Activated CD4-positive, alpha-beta T cell treated with anti-CD3 and anti-CD28 coated beads for 36 hours (primary cell): ENCODE measurements around the gene SPINT2. TPM values are rescaled to one million over a fixed set of nuclear protein-coding genes. Genes with fewer than 3 reads are reported as not detected.

Source experiments
- ATAC-seq: fragments of 200-7000 bp; cut with Tn5 transposase; one replicate; pipeline ENCODE4 v1.10.0; 2021; ENCODE audit warnings: mild to moderate bottlenecking, moderate library complexity
- CTCF ChIA-PET: fragments of 350-600 bp; sonication (Branson Sonifier 250); formaldehyde crosslinking; loops from one replicate; lab custom pipeline; 2021; ENCODE audit warnings: antibody characterized with exemption; lab: Charles Lee
- POLR2A ChIA-PET: fragments of 350-600 bp; sonication (Branson Sonifier 250); formaldehyde crosslinking; loops from one replicate; lab custom pipeline; 2021; ENCODE audit warnings: antibody characterized with exemption, inconsistent platforms; lab: Charles Lee
- DNase-seq: peaks from one replicate; pipeline ENCODE4 v3.0.0-alpha.2; 2020
- H3K27ac Mint-ChIP-seq: one replicate; pipeline ENCODE4 v1.8.0; 2021; ENCODE audit warnings: mixed read lengths
- H3K27me3 Mint-ChIP-seq: one replicate; pipeline ENCODE4 v1.8.0; 2021; ENCODE audit warnings: mixed read lengths
- H3K36me3 Mint-ChIP-seq: one replicate; pipeline ENCODE4 v1.8.0; 2021; ENCODE audit warnings: low read depth, mixed read lengths
- H3K4me1 Mint-ChIP-seq: one replicate; pipeline ENCODE4 v1.8.0; 2021; ENCODE audit warnings: mixed read lengths
- H3K4me3 Mint-ChIP-seq: one replicate; pipeline ENCODE4 v1.8.0; 2021; ENCODE audit warnings: mild to moderate bottlenecking, moderate library complexity, mixed read lengths
- H3K9me3 Mint-ChIP-seq: one replicate; pipeline ENCODE4 v1.8.0; 2021; ENCODE audit warnings: low read depth, mixed read lengths
- intact Hi-C, 2 experiments: fragments of 100-400 bp; cut with DNase I in 1 of 2; cut with micrococcal nuclease in 1 of 2; formaldehyde crosslinking; loops; one replicate each; pipeline versions ENCODE4 v1.14.2 to v1.15.1; 2022 to 2024; cut with DNase I, micrococcal nuclease
- total RNA-seq, 2 experiments: library from RNA; stranded (reverse); gene quantifications; one replicate each; pipeline ENCODE4 v1.2.3, GENCODE V29; 2021

The SPINT2 gene
- total RNA-seq, 2 experiments from 2014 or later: 46.0 to 49.0 TPM

GRCh38 chr19:38281811-38282566 lies 17.6 kb downstream of the SPINT2 start:
- CTCF ChIA-PET: interaction anchor here (0.7 to 0.8 kb wide), 2 partner anchors 35 to 105 kb away, joined by 3 read pairs; no protein-coding TSS in a partner anchor
- ATAC-seq (peak; percentile 93), DNase-seq (no peak)
- H3K27ac Mint-ChIP-seq: peak overlapping the region; percentile 81
- peaks cover 6% of the 10 kb centered on the region for H3K36me3 Mint-ChIP-seq
- H3K4me3 Mint-ChIP-seq: no peak overlapping the region
- POLR2A ChIA-PET: interaction anchor here (1.4 kb wide), 1 partner anchor 18 kb away, joined by 4 read pairs; no protein-coding TSS in a partner anchor
- no peaks in the 10 kb centered on the region for H3K9me3 Mint-ChIP-seq
- peaks cover 13% of the 10 kb centered on the region for H3K4me1 Mint-ChIP-seq
- intact Hi-C loops: no loop called here
- H3K27me3 Mint-ChIP-seq: no peaks in the 10 kb centered on the region

DNA sequence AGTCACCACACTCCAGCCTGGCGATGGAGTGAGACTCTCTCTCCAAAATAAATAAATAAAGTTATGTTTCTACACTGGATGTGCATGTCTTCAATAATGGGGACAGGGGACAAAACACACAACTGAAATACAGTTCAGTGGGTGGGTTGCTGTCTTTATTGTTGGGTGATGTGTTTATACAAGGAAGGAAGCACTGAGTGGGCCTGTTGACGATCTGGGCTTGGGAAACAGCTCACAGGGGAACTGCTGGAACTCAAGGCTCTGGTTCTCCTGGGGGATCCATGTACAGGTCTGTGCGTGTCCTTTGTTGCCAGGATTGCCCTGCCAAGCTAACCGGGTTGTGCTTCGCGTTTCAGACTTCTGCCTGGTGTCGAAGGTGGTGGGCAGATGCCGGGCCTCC lies 18.9 kb downstream of the SPINT2 start:
- Mint-ChIP-seq H3K9me3 (no peaks in the 10 kb centered on the region), H3K27ac (no peak overlapping the region), H3K36me3 (peaks cover 7% of the 10 kb centered on the region), H3K4me3 (no peak overlapping the region), H3K27me3 (no peaks in the 10 kb centered on the region), H3K4me1 (peaks cover 13% of the 10 kb centered on the region)
- no peak for ATAC-seq
- intact Hi-C loops: no loop called here
- ChIA-PET POLR2A (no interaction called here), CTCF (no interaction called here)
- DNase-seq: no peak

- H3K36me3 Mint-ChIP-seq: peaks cover 8% of the 10 kb centered on the region
- ATAC-seq: no peak
- peaks cover 13% of the 10 kb centered on the region for H3K4me1 Mint-ChIP-seq
- intact Hi-C loops: no loop called here
- POLR2A ChIA-PET: no interaction called here
- CTCF ChIA-PET: no interaction called here
- no peak overlapping the region for H3K4me3 Mint-ChIP-seq
- H3K27ac Mint-ChIP-seq: no peak overlapping the region
- no peaks in the 10 kb centered on the region for H3K27me3 Mint-ChIP-seq
- DNase-seq: no peak
- no peaks in the 10 kb centered on the region for H3K9me3 Mint-ChIP-seq
Observed at GRCh38 chr19:38284422-38284821, 20.0 kb downstream of the SPINT2 start.

GRCh38 chr19:38285567-38285966 lies 21.2 kb downstream of the SPINT2 start:
- Mint-ChIP-seq H3K9me3 (no peaks in the 10 kb centered on the region), H3K27ac (no peak overlapping the region)
- CTCF ChIA-PET: interaction anchor here (0.6 to 1.3 kb wide), 4 partner anchors 13 to 378 kb away, joined by 3 read pairs; no protein-coding TSS in a partner anchor

GRCh38 chr19:38287604-38288003 lies 23.2 kb downstream of the SPINT2 start:
- Mint-ChIP-seq H3K4me3 (no peak overlapping the region), H3K9me3 (no peaks in the 10 kb centered on the region), H3K27ac (no peak overlapping the region), H3K4me1 (peaks cover 2% of the 10 kb centered on the region), H3K27me3 (no peaks in the 10 kb centered on the region), H3K36me3 (peaks cover 16% of the 10 kb centered on the region)
- ATAC-seq (no peak), DNase-seq (no peak)
- ChIA-PET POLR2A (no interaction called here), CTCF (no interaction called here)
- intact Hi-C loops: no loop called here

More at GRCh38 chr19:38285567-38285966, 21.2 kb downstream of the SPINT2 start:
- no peak for ATAC-seq
- Mint-ChIP-seq H3K27me3 (no peaks in the 10 kb centered on the region), H3K4me1 (peaks cover 13% of the 10 kb centered on the region), H3K36me3 (peaks cover 9% of the 10 kb centered on the region), H3K4me3 (no peak overlapping the region)
- intact Hi-C loops: no loop called here
- POLR2A ChIA-PET: no interaction called here
- no peak for DNase-seq

DNA sequence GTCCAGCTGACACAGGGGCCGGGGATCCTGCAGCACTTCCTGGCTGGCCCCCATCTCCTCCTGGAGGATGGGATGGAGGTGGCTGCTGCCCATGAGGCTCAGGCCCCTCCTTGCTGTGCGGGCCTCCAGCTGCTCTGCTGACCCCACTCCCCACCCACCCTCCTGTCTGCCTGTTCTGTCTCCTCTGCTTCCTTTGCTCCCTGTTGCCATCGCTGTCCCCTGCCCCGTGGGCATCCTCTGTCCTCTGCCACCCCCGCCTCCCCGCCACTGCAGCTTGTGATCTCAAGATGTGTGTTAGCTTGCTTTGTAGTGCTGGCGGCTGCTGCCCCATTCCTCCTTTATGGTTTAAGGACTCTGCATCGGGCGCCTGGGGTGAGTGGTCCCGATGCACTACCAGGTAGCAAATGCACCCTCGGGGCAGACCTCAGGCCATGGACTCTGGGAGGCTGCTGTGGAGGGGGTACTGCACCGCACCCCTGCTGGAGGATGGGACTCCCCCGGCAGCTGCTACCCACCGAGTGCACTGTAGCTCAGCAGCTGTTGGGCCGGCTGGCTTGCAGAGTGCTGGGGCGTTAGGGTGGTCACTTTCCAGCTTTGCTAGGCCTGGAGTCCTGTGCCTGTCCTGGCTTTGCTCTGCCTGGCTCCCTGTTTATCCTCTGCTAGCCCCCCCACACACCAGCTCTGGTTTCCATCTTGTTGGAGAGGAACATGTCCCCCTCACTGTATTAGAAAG lies 23.9 kb downstream of the SPINT2 start:
- ATAC-seq: no peak
- Mint-ChIP-seq H3K4me3 (no peak overlapping the region), H3K27ac (no peak overlapping the region), H3K4me1 (no peaks in the 10 kb centered on the region), H3K36me3 (peaks cover 16% of the 10 kb centered on the region), H3K9me3 (no peaks in the 10 kb centered on the region), H3K27me3 (no peaks in the 10 kb centered on the region)
- no peak for DNase-seq
- intact Hi-C loops: no loop called here
- ChIA-PET CTCF (interaction anchor here (0.6 kb wide), 1 partner anchor 26 kb away, joined by 3 read pairs; no protein-coding TSS in a partner anchor), POLR2A (no interaction called here)

GRCh38 chr19:38289955-38290354 lies 25.6 kb downstream of the SPINT2 start:
- POLR2A ChIA-PET: no interaction called here
- Mint-ChIP-seq H3K27ac (no peak overlapping the region), H3K4me3 (no peak overlapping the region), H3K27me3 (no peaks in the 10 kb centered on the region), H3K4me1 (no peaks in the 10 kb centered on the region), H3K36me3 (peaks cover 15% of the 10 kb centered on the region), H3K9me3 (no peaks in the 10 kb centered on the region)
- ATAC-seq: no peak
- DNase-seq: no peak
- CTCF ChIA-PET: no interaction called here
- intact Hi-C loops: no loop called here

DNA sequence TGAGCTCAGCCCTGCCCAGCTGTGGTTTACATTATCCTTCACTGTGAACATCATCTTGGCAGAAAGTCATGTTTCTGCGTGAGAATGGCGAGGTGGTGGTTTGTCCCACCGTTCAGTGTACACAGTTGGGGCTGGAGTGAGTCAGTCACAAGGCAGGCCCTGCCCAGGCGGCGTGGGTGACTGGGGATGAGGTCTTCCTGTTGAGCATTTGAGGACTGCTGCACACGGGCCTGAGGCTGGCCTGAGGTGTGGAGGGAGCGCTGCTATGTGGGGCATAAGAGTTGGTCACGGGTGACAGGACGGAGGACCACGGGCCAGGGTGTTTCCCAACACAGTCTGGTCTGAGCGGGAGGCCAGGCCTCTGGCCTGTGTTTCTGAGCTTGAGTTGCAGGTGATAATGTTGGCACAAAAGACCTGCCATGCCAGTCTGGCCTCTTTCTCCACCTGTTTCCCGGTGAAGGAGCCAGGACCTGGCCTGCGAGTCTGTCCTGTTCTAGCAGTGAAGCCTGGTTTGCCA lies 26.3 kb downstream of the SPINT2 start:
- Mint-ChIP-seq H3K36me3 (peaks cover 13% of the 10 kb centered on the region), H3K9me3 (no peaks in the 10 kb centered on the region), H3K27me3 (no peaks in the 10 kb centered on the region), H3K4me1 (no peaks in the 10 kb centered on the region), H3K4me3 (no peak overlapping the region), H3K27ac (no peak overlapping the region)
- CTCF ChIA-PET: no interaction called here
- no peak for DNase-seq
- POLR2A ChIA-PET: no interaction called here
- intact Hi-C loops: no loop called here
- no peak for ATAC-seq

DNA sequence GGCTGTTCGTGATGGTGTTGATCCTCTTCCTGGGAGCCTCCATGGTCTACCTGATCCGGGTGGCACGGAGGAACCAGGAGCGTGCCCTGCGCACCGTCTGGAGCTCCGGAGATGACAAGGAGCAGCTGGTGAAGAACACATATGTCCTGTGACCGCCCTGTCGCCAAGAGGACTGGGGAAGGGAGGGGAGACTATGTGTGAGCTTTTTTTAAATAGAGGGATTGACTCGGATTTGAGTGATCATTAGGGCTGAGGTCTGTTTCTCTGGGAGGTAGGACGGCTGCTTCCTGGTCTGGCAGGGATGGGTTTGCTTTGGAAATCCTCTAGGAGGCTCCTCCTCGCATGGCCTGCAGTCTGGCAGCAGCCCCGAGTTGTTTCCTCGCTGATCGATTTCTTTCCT lies 27.5 kb downstream of the SPINT2 start:
- no peaks in the 10 kb centered on the region for H3K27me3 Mint-ChIP-seq
- DNase-seq: no peak
- ChIA-PET POLR2A (no interaction called here), CTCF (no interaction called here)
- no peak overlapping the region for H3K27ac Mint-ChIP-seq
- H3K4me1 Mint-ChIP-seq: no peaks in the 10 kb centered on the region
- peaks cover 11% of the 10 kb centered on the region for H3K36me3 Mint-ChIP-seq
- intact Hi-C loops: no loop called here
- no peaks in the 10 kb centered on the region for H3K9me3 Mint-ChIP-seq
- H3K4me3 Mint-ChIP-seq: no peak overlapping the region
- no peak for ATAC-seq

DNA sequence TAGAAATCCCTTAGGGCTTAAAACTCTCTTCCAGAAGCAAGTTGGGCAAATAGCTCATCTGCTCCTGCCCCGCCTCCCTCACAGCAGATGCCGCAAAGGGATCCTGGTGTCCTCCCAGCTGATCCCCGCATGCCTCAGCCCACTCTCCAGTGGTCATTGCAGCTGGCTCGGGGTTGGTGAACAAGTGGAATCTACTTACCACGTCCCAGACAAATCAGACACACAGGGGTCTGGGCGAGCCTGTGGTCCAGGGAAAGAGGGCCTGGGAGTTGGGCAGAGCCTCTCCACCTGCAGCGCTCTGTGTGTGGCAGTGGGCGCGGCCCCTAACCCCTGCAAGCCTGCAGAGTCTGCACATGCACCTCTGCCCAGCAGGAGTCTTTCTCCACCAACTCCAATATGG lies 28.9 kb downstream of the SPINT2 start:
- H3K27me3 Mint-ChIP-seq: no peaks in the 10 kb centered on the region
- H3K4me3 Mint-ChIP-seq: no peak overlapping the region
- peaks cover 9% of the 10 kb centered on the region for H3K36me3 Mint-ChIP-seq
- CTCF ChIA-PET: interaction anchor here (0.6 kb wide), 1 partner anchor 13 kb away, joined by 3 read pairs; no protein-coding TSS in a partner anchor
- H3K4me1 Mint-ChIP-seq: no peaks in the 10 kb centered on the region
- H3K27ac Mint-ChIP-seq: no peak overlapping the region
- no peaks in the 10 kb centered on the region for H3K9me3 Mint-ChIP-seq
- DNase-seq (no peak), ATAC-seq (no peak)
- POLR2A ChIA-PET: no interaction called here
- intact Hi-C loops: no loop called here

GRCh38 chr19:38294090-38294489 lies 29.7 kb downstream of the SPINT2 start:
- Mint-ChIP-seq H3K9me3 (no peaks in the 10 kb centered on the region), H3K4me1 (no peaks in the 10 kb centered on the region), H3K4me3 (no peak overlapping the region), H3K36me3 (peaks cover 9% of the 10 kb centered on the region), H3K27ac (no peak overlapping the region), H3K27me3 (no peaks in the 10 kb centered on the region)
- POLR2A ChIA-PET: no interaction called here
- intact Hi-C loops: no loop called here
- CTCF ChIA-PET: interaction anchor here (0.6 to 1.5 kb wide), 2 partner anchors 12 to 19 kb away, joined by 3 to 4 read pairs; no protein-coding TSS in a partner anchor
- ATAC-seq (no peak), DNase-seq (no peak)
